Smooth muscle cell (in vitro differentiated cells): ENCODE results near the gene NDP. TPM values are rescaled to one million over a fixed set of nuclear protein-coding genes. Genes with fewer than 3 reads are reported as not detected.

Experiments used
- DNase-seq: peaks from one replicate; lab custom pipeline; 2025; ENCODE audit not compliant: unreplicated experiment; lab: John Stamatoyannopoulos, UW
- H2AFZ ChIP-seq: fragments of 200-600 bp; sonication (generic); 2 replicates; pipeline ENCODE4 v1.6.0; 2016; ENCODE audit warnings: antibody characterized with exemption, low read depth, mild to moderate bottlenecking
- H3F3A ChIP-seq: fragments of 200-600 bp; sonication (generic); 2 replicates; pipeline ENCODE4 v1.6.0; 2017; ENCODE audit warnings: antibody characterized with exemption, low read depth
- H3K27ac ChIP-seq: fragments of 200-600 bp; sonication (generic); 2 replicates; pipeline ENCODE4 v1.5.1; 2016; ENCODE audit warnings: low read depth, mild to moderate bottlenecking
- H3K27me3 ChIP-seq: fragments of 200-600 bp; sonication (generic); 2 replicates; pipeline ENCODE4 v1.6.1; 2016; ENCODE audit warnings: low read depth, mild to moderate bottlenecking
- H3K36me3 ChIP-seq: fragments of 200-600 bp; sonication (generic); 2 replicates; pipeline ENCODE4 v1.5.1; 2016; ENCODE audit warnings: low read depth
- H3K4me1 ChIP-seq: fragments of 200-600 bp; sonication (generic); 2 replicates; pipeline ENCODE4 v1.5.1; 2016; ENCODE audit warnings: low read depth
- H3K4me2 ChIP-seq: fragments of 200-600 bp; sonication (generic); 2 replicates; pipeline ENCODE4 v1.6.0; 2016; ENCODE audit warnings: mild to moderate bottlenecking
- H3K4me3 ChIP-seq: fragments of 200-600 bp; sonication (generic); 2 replicates; pipeline ENCODE4 v1.5.1; 2016; ENCODE audit warnings: mild to moderate bottlenecking
- H3K79me2 ChIP-seq: fragments of 200-600 bp; sonication (generic); 2 replicates; pipeline ENCODE4 v1.6.0; 2016; ENCODE audit warnings: low read depth, mild to moderate bottlenecking
- H3K9ac ChIP-seq: fragments of 200-600 bp; sonication (generic); 2 replicates; pipeline ENCODE4 v1.6.0; 2016; ENCODE audit warnings: low read depth
- H3K9me3 ChIP-seq: fragments of 200-600 bp; sonication (generic); replicated peaks from 2 replicates; pipeline ENCODE4 v1.5.1; 2016; ENCODE audit warnings: low read depth
- H4K20me1 ChIP-seq: fragments of 200-600 bp; sonication (generic); 2 replicates; pipeline ENCODE4 v1.6.0; 2016; ENCODE audit warnings: low read depth
- CTCF ChIP-seq: fragments of 200-600 bp; sonication (generic); IDR thresholded peaks from 2 replicates; pipeline ENCODE4 v1.5.1; 2017; ENCODE audit warnings: borderline replicate concordance, mild to moderate bottlenecking, antibody characterized with exemption; ENCODE audit not compliant: insufficient read depth, poor library complexity, severe bottlenecking
- WGBS: methylation state at CpG from one replicate; pipeline ENCODE4 v1.1.7; 2016; ENCODE audit warnings: low lambda C conversion rate; 5-methylcytosine and 5-hydroxymethylcytosine counted together
- polyA plus RNA-seq: library from polyadenylated mRNA; unstranded; fragments of >200 nt; fragmentation: Nextera tagmentation; extraction: Ambion mirVana; gene quantifications from 2 replicates; pipeline ENCODE4 v1.2.1, GENCODE V29; 2016
- total RNA-seq: library from RNA; depleted of rRNA; stranded (reverse); fragments of >200 nt; gene quantifications from 2 replicates; pipeline ENCODE4 v1.2.3, GENCODE V29; 2014

NDP gene
- total and polyA plus RNA-seq, 2 experiments from 2014 or later = 0.88 to 1.5 TPM

GRCh38 chrX:43958529-43958928 lies 14.7 kb downstream of the NDP start:
- Histone ChIP-seq H3K4me2 (peak overlapping the region; percentile 67), H3K4me1 (no peaks in the 10 kb centered on the region), H3K4me3 (no peak overlapping the region), H3K36me3 (no peaks in the 10 kb centered on the region), H2AFZ (no peak overlapping the region), H3K79me2 (no peaks in the 10 kb centered on the region), H3F3A (no peaks in the 10 kb centered on the region), H3K27ac (no peak overlapping the region), H3K9me3 (no peaks in the 10 kb centered on the region), H3K9ac (no peak overlapping the region), H3K27me3 (no peaks in the 10 kb centered on the region), H4K20me1 (no peaks in the 10 kb centered on the region)
- peak; percentile 64 for TF ChIP-seq CTCF
- WGBS = 30% methylated on average over 6 of the region's 6 CpGs
- DNase-seq = no peak

GRCh38 chrX:43956034-43956433 lies 17.2 kb downstream of the NDP start:
- no peaks in the 10 kb centered on the region for H3K36me3 ChIP-seq
- no peak for DNase-seq
- H3K9ac ChIP-seq = no peak overlapping the region
- no peak overlapping the region for H2AFZ ChIP-seq
- H3K4me1 ChIP-seq = no peaks in the 10 kb centered on the region
- no peaks in the 10 kb centered on the region for H4K20me1 ChIP-seq
- H3K27me3 ChIP-seq = no peaks in the 10 kb centered on the region
- no peak for TF ChIP-seq CTCF
- H3F3A ChIP-seq = no peaks in the 10 kb centered on the region
- no peak overlapping the region for H3K4me3 ChIP-seq
- H3K4me2 ChIP-seq = no peak overlapping the region
- no peaks in the 10 kb centered on the region for H3K9me3 ChIP-seq
- no peaks in the 10 kb centered on the region for H3K79me2 ChIP-seq
- H3K27ac ChIP-seq = no peak overlapping the region

GRCh38 chrX:43953218-43953617 lies 20.0 kb downstream of the NDP start:
- Histone ChIP-seq H3K9me3 (no peaks in the 10 kb centered on the region), H3K36me3 (no peaks in the 10 kb centered on the region), H3K9ac (no peak overlapping the region), H3K4me3 (no peak overlapping the region), H3K4me1 (no peaks in the 10 kb centered on the region), H3F3A (no peaks in the 10 kb centered on the region), H3K4me2 (no peak overlapping the region), H3K27me3 (no peaks in the 10 kb centered on the region), H3K27ac (no peak overlapping the region), H2AFZ (no peak overlapping the region), H3K79me2 (no peaks in the 10 kb centered on the region), H4K20me1 (no peaks in the 10 kb centered on the region)
- no peak for DNase-seq
- 59% methylated on average over 3 of the region's 3 CpGs for WGBS
- no peak for TF ChIP-seq CTCF

- Histone ChIP-seq H3K36me3 (no peaks in the 10 kb centered on the region), H3F3A (no peaks in the 10 kb centered on the region), H2AFZ (no peak overlapping the region), H3K27me3 (no peaks in the 10 kb centered on the region), H3K4me3 (no peak overlapping the region), H4K20me1 (no peaks in the 10 kb centered on the region), H3K79me2 (no peaks in the 10 kb centered on the region), H3K4me1 (no peaks in the 10 kb centered on the region), H3K27ac (no peak overlapping the region), H3K4me2 (no peak overlapping the region), H3K9ac (no peak overlapping the region), H3K9me3 (no peaks in the 10 kb centered on the region)
- 48% methylated on average over 15 of the region's 15 CpGs for WGBS
- no peak for DNase-seq
- peak; percentile 41 for TF ChIP-seq CTCF
Observed at GRCh38 chrX:43949669-43950068, 23.5 kb downstream of the NDP start.
